Measurements from ENCODE around the gene BMP6. TPM values are rescaled to one million over a fixed set of nuclear protein-coding genes. Genes with fewer than 3 reads are reported as not detected.

Gene BMP6
- total RNA-seq, 1 experiment from 2014 or later, result 13.6 TPM

GRCh38 chr6:7919871-7920270 lies 194.0 kb downstream of the BMP6 start:
- Histone ChIP-seq H3K9me3 (ENCODE audit: control insufficient read depth, insufficient read depth, low read depth, low read length) (no peaks in the 10 kb centered on the region), H3K27ac (ENCODE audit: low read length) (no peak overlapping the region), H3K4me3 (ENCODE audit: low read depth in 2 of 2, low read length in 2 of 2) (no peak overlapping the region), H3K27me3 (ENCODE audit: control insufficient read depth, insufficient read depth, low read length) (peaks cover 4% of the 10 kb centered on the region; the same call in 1 of the 2 replicates), H3K4me1 (ENCODE audit: control insufficient read depth, insufficient read depth, low read length) (no peaks in the 10 kb centered on the region), H3K36me3 (ENCODE audit: control insufficient read depth, insufficient read depth, low read length) (no peaks in the 10 kb centered on the region)
- in situ Hi-C loops (cut with HindIII; ENCODE audit: low pct_unique_long_range_greater_than_20kb, low sequenced_read_pairs) (no loop called here), intact Hi-C loops (cut with micrococcal nuclease; ENCODE audit: unreplicated experiment) (loop anchor here (10.0 kb wide), 1 partner anchor 195 kb away; the partner anchor contains the start of gene BMP6)
- no peak for ATAC-seq
- ChIA-PET CTCF (no interaction called here), POLR2A (no interaction called here)
- DNase-seq (ENCODE audit: low read depth, low spot score), result no peak
- no TSS peak for BruUV-seq (replicated peaks)
- TF ChIP-seq SIN3A (IDR thresholded peaks at IDR 0.05; ENCODE audit: borderline replicate concordance, insufficient read depth, low read depth, low read length) (no peak), CTCF (IDR thresholded peaks at IDR 0.05) (no peak), REST (IDR thresholded peaks at IDR 0.05; ENCODE audit: insufficient read depth in 1 of 2, low read depth in 2 of 2, low read length in 1 of 2) (no peak), TCF7L2 (IDR thresholded peaks at IDR 0.05; ENCODE audit: low read depth, low read length) (no peak), POLR2AphosphoS5 (IDR thresholded peaks at IDR 0.05; ENCODE audit: low read depth, low read length) (no peak)

- POLR2A ChIA-PET, result no interaction called here
- Histone ChIP-seq H3K4me1 (ENCODE audit: control insufficient read depth, insufficient read depth, low read length) (no peaks in the 10 kb centered on the region), H3K9me3 (ENCODE audit: control insufficient read depth, insufficient read depth, low read depth, low read length) (no peaks in the 10 kb centered on the region), H3K4me3 (ENCODE audit: low read depth in 2 of 2, low read length in 2 of 2) (no peak overlapping the region), H3K36me3 (ENCODE audit: control insufficient read depth, insufficient read depth, low read length) (no peaks in the 10 kb centered on the region), H3K27me3 (ENCODE audit: control insufficient read depth, insufficient read depth, low read length) (peaks cover 4% of the 10 kb centered on the region; the same call in 1 of the 2 replicates), H3K27ac (ENCODE audit: low read length) (no peak overlapping the region)
- in situ Hi-C loops (cut with HindIII; ENCODE audit: low pct_unique_long_range_greater_than_20kb, low sequenced_read_pairs) (no loop called here), intact Hi-C loops (cut with micrococcal nuclease; ENCODE audit: unreplicated experiment) (no loop called here)
- CTCF ChIA-PET, result no interaction called here
- TF ChIP-seq SIN3A (IDR thresholded peaks at IDR 0.05; ENCODE audit: borderline replicate concordance, insufficient read depth, low read depth, low read length), result no peak
- TF ChIP-seq TCF7L2 (IDR thresholded peaks at IDR 0.05; ENCODE audit: low read depth, low read length), result no peak
- TF ChIP-seq POLR2AphosphoS5 (IDR thresholded peaks at IDR 0.05; ENCODE audit: low read depth, low read length), result no peak
- TF ChIP-seq CTCF (IDR thresholded peaks at IDR 0.05), result no peak
- no peak for TF ChIP-seq REST (IDR thresholded peaks at IDR 0.05; ENCODE audit: insufficient read depth in 1 of 2, low read depth in 2 of 2, low read length in 1 of 2)
- no peak for DNase-seq (ENCODE audit: low read depth, low spot score)
- no peak for ATAC-seq
- no TSS peak for BruUV-seq (replicated peaks)
Measured at GRCh38 chr6:7920425-7920824, 194.5 kb downstream of the BMP6 start.
